ENCODE data around the gene ARHGAP26. TPM values are rescaled to one million over a fixed set of nuclear protein-coding genes. Genes with fewer than 3 reads are reported as not detected.

ARHGAP26 gene
- total and polyA plus RNA-seq, 2 of the 4 experiments (the other 2 are of a cell fraction): 0.54 to 0.56 TPM

GRCh38 chr5:143148771-143149170 lies 378.6 kb downstream of the ARHGAP26 start:
- Histone ChIP-seq H3K4me2 (ENCODE audit: low read depth, low read length) (no peak overlapping the region), H3K9ac (ENCODE audit: low read depth, low read length) (no peak overlapping the region), H3K36me3 (ENCODE audit: control insufficient read depth, insufficient read depth, low read length) (no peaks in the 10 kb centered on the region), H3K9me3 (ENCODE audit: control insufficient read depth, insufficient read depth, low read length) (no peaks in the 10 kb centered on the region), H2AK9ac (replicated peaks; ENCODE audit: low read depth, low read length, poor library complexity) (no peak overlapping the region), H2BK20ac (ENCODE audit: low read depth, low read length) (no peak overlapping the region), H3K79me1 (ENCODE audit: low read depth in 1 of 2, low read length in 2 of 2) (peaks cover 0 to 6% of the 10 kb centered on the region in 2 experiments; a peak in 1 of 4 replicates), H3K27ac (ENCODE audit: insufficient read depth, low read length) (no peak overlapping the region), H4K20me1 (ENCODE audit: insufficient read depth, low read length) (no peaks in the 10 kb centered on the region), H2BK5ac (ENCODE audit: low read depth, low read length, poor library complexity, severe bottlenecking) (no peak overlapping the region), H3K4ac (ENCODE audit: low read depth, low read length) (peak overlapping the region; percentile 51; the same call in 1 of the 2 replicates), H2BK120ac (ENCODE audit: low read depth, low read length) (no peak overlapping the region), H2BK15ac (ENCODE audit: low read depth, low read length) (peak overlapping the region; percentile 61; the same call in 2 of the 3 replicates), H4K8ac (ENCODE audit: low read depth in 2 of 2, low read length in 2 of 2) (peak overlapping the region in 1 of 2 experiments; percentile 47; a peak in 1 of 4 replicates), H2AFZ (replicated peaks; ENCODE audit: low read length, poor library complexity) (no peak overlapping the region), H4K91ac (ENCODE audit: insufficient read depth, low read depth, low read length) (peak overlapping the region; percentile 38; the same call in 1 of the 2 replicates), H3K14ac (replicated peaks; ENCODE audit: low read depth, low read length) (0 out of 2 replicates have a peak overlapping the region, but pooled peaks have one; percentile 2), H3K4me3 (ENCODE audit: insufficient read depth, low read depth, low read length) (no peak overlapping the region), H3K9me1 (ENCODE audit: insufficient read depth, low read length) (peaks cover 15% of the 10 kb centered on the region; the same call in 1 of the 2 replicates), H3K56ac (ENCODE audit: extremely low read depth, insufficient read depth, low read length) (no peak overlapping the region), H3K18ac (ENCODE audit: low read depth, low read length) (peak overlapping the region; percentile 57; the same call in 1 of the 2 replicates), H3K23ac (ENCODE audit: low read depth, low read length) (no peak overlapping the region), H3K27me3 (ENCODE audit: control insufficient read depth, insufficient read depth, low read length) (no peaks in the 10 kb centered on the region), H3K4me1 (ENCODE audit: control insufficient read depth, insufficient read depth, low read length) (peaks cover 13% of the 10 kb centered on the region), H4K5ac (ENCODE audit: low read depth, low read length) (no peak overlapping the region; the same call in 1 of the 2 replicates), H2AK5ac (ENCODE audit: low read depth, low read length) (peak overlapping the region; percentile 80)
- WGBS, 2 experiments (ENCODE audit: extremely low coverage in 2 of 2, insufficient read length in 1 of 2): no CpG with 5 or more reads among the region's 3 CpGs
- ATAC-seq (ENCODE audit: low read depth) (peak; percentile 35; the same call in 1 of the 2 replicates), DNase-seq (peak; percentile 76)
- peak; percentile 34; the same call in 1 of the 2 replicates for TF ChIP-seq FOS (IDR thresholded peaks at IDR 0.05; ENCODE audit: low read depth, low read length)
- TF ChIP-seq, protein P1, sequence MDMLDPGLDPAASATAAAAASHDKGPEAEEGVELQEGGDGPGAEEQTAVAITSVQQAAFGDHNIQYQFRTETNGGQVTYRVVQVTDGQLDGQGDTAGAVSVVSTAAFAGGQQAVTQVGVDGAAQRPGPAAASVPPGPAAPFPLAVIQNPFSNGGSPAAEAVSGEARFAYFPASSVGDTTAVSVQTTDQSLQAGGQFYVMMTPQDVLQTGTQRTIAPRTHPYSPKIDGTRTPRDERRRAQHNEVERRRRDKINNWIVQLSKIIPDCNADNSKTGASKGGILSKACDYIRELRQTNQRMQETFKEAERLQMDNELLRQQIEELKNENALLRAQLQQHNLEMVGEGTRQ (IDR thresholded peaks at IDR 0.05; ENCODE audit: low read depth, low read length): no peak
- TF ChIP-seq CEBPB (IDR thresholded peaks at IDR 0.05; ENCODE audit: low read depth, low read length): peak; percentile 86
- CTCF ChIA-PET: no interaction called here
- no TSS peak for BruUV-seq (replicated peaks)
- POLR2A ChIA-PET (ENCODE audit: unreplicated experiment): no interaction called here
- dilution Hi-C loops (cut with HindIII; ENCODE audit: low sequenced_read_pairs, unreplicated experiment): no loop called here
- in situ Hi-C loops (cut with MboI; ENCODE audit: low sequenced_read_pairs): no loop called here
- intact Hi-C loops (cut with micrococcal nuclease): no loop called here
